Calu3 (cell line): Measurements from ENCODE around the gene PDE1C. TPM values are rescaled to one million over a fixed set of nuclear protein-coding genes. Genes with fewer than 3 reads are reported as not detected.

Experiments
- BruUV-seq: library from RNA; stranded (reverse); fragments of 400-500 nt; replicated peaks from 2 replicates; lab custom pipeline; 2021; lab: Mats Ljungman, UMichigan
- CTCF ChIA-PET: fragments of 300-600 bp; sonication (Branson Sonifier 250); formaldehyde crosslinking; loops from one replicate; lab custom pipeline; 2022; ENCODE audit warnings: antibody characterized with exemption; lab: Charles Lee
- DNase-seq: peaks from one replicate; pipeline ENCODE4 v3.0.0; 2022
- H3K27ac Mint-ChIP-seq: one replicate; pipeline ENCODE4 v1.8.0; 2022; ENCODE audit warnings: mixed read lengths; ENCODE audit not compliant: unreplicated experiment
- H3K27me3 Mint-ChIP-seq: one replicate; pipeline ENCODE4 v1.8.0; 2022; ENCODE audit warnings: mixed read lengths; ENCODE audit not compliant: unreplicated experiment
- H3K36me3 Mint-ChIP-seq: one replicate; pipeline ENCODE4 v1.8.0; 2022; ENCODE audit warnings: mild to moderate bottlenecking, moderate library complexity, mixed read lengths; ENCODE audit not compliant: insufficient read depth, unreplicated experiment
- H3K4me1 Mint-ChIP-seq: one replicate; pipeline ENCODE4 v1.8.0; 2022; ENCODE audit warnings: mild to moderate bottlenecking, low read depth, mixed read lengths; ENCODE audit not compliant: unreplicated experiment
- H3K4me3 Mint-ChIP-seq: one replicate; pipeline ENCODE4 v1.8.0; 2022; ENCODE audit warnings: mild to moderate bottlenecking, low read depth, moderate library complexity, mixed read lengths; ENCODE audit not compliant: unreplicated experiment
- H3K9me3 Mint-ChIP-seq: one replicate; pipeline ENCODE4 v1.8.0; 2022; ENCODE audit warnings: low read depth, mixed read lengths; ENCODE audit not compliant: unreplicated experiment
- CTCF ChIP-seq: fragments of 200-600 bp; IDR thresholded peaks from one replicate; pipeline ENCODE4 v1.8.0; 2022; ENCODE audit warnings: antibody characterized with exemption; ENCODE audit not compliant: unreplicated experiment
- intact Hi-C: fragments of 100-400 bp; cut with micrococcal nuclease; formaldehyde crosslinking; loops from one replicate; pipeline ENCODE4 v1.10.0; 2022; ENCODE audit not compliant: unreplicated experiment
- total RNA-seq: library from RNA; stranded (reverse); gene quantifications from 2 replicates; pipeline ENCODE4 v1.2.3, GENCODE V29; 2022

The PDE1C gene
- total RNA-seq, 1 experiment from 2014 or later = 34.0 TPM

DNA sequence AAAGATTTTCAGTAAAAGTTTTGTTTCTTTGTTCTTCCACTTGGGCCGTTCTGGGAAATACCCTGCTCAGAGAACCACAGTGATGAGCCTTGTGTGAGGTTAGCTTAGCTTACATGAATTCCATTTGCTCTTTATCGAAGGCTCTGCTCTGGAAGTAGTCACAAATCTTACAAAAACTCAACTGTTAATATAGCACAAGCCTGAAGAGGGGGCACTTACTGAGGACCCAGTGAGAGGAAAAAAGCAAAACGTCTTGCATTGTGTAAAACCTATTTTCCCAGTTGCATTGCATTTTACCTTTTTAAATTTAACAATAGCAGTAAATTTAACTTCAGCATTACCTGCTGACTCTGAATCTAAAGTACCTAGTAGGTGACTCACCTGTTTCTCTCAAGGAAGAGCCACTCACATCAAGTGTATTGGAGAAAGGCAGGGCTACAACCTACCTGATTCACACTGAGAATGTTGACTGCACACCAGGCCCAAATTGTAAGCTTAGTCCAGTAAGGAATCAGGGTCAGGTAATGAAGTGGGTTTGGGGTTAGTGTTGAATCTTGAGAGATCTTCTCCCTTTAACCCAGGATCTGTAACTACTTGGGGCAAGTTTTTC lies 340.9 kb downstream of the PDE1C start:
- CTCF ChIA-PET = no interaction called here
- no peaks in the 10 kb centered on the region for H3K36me3 Mint-ChIP-seq
- H3K27ac Mint-ChIP-seq = no peak overlapping the region
- no peak overlapping the region for H3K4me3 Mint-ChIP-seq
- intact Hi-C loops = no loop called here
- no TSS peak for BruUV-seq
- no peaks in the 10 kb centered on the region for H3K9me3 Mint-ChIP-seq
- no peaks in the 10 kb centered on the region for H3K27me3 Mint-ChIP-seq
- no peaks in the 10 kb centered on the region for H3K4me1 Mint-ChIP-seq
- no peak for TF ChIP-seq CTCF
- no peak for DNase-seq

GRCh38 chr7:31724696-31725095 lies 345.5 kb downstream of the PDE1C start:
- DNase-seq = peak; percentile 66
- Mint-ChIP-seq H3K27ac (no peak overlapping the region), H3K36me3 (no peaks in the 10 kb centered on the region), H3K4me3 (no peak overlapping the region), H3K27me3 (no peaks in the 10 kb centered on the region), H3K4me1 (no peaks in the 10 kb centered on the region), H3K9me3 (no peaks in the 10 kb centered on the region)
- no TSS peak for BruUV-seq
- CTCF ChIA-PET = interaction anchor here (0.7 kb wide), 1 partner anchor 693 kb away, joined by 3 read pairs; no protein-coding TSS in a partner anchor
- intact Hi-C loops = loop anchor here (5.0 kb wide), 1 partner anchor 52 kb away; no protein-coding TSS in a partner anchor
- no peak for TF ChIP-seq CTCF

DNA sequence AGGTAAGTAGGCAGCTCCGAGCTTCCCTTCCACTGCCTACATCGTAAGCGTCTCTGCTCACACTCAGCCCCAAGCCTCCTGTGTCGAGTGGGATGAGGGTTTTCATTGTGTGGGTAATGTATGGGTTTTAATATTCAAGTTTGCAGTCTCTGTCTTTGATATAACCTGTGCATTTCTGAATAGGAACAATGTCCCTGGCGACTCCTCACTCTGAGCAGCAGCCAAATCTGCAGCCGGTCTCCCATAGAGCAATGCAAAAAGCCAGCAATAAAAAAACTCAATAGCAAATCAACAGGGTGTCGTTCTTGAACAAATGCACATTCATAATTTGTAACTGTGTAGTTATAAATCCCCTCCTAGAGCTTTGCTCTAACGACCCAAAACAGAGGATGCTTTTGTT lies 349.8 kb downstream of the PDE1C start:
- Mint-ChIP-seq H3K27ac (no peak overlapping the region), H3K4me1 (no peaks in the 10 kb centered on the region), H3K9me3 (no peaks in the 10 kb centered on the region), H3K36me3 (no peaks in the 10 kb centered on the region), H3K27me3 (peaks cover 42% of the 10 kb centered on the region), H3K4me3 (no peak overlapping the region)
- TF ChIP-seq CTCF = no peak
- no TSS peak for BruUV-seq
- DNase-seq = no peak
- CTCF ChIA-PET = no interaction called here
- intact Hi-C loops = loop anchor here (5.0 kb wide), 1 partner anchor 48 kb away; no protein-coding TSS in a partner anchor

GRCh38 chr7:31716355-31716754 lies 353.9 kb downstream of the PDE1C start:
- intact Hi-C loops = no loop called here
- no peak overlapping the region for H3K27ac Mint-ChIP-seq
- no peak overlapping the region for H3K4me3 Mint-ChIP-seq
- CTCF ChIA-PET = interaction anchor here (0.5 to 0.7 kb wide), 2 partner anchors 79 to 531 kb away, joined by 3 read pairs; no protein-coding TSS in a partner anchor
- H3K36me3 Mint-ChIP-seq = no peaks in the 10 kb centered on the region
- no TSS peak for BruUV-seq
- no peak for TF ChIP-seq CTCF
- no peaks in the 10 kb centered on the region for H3K4me1 Mint-ChIP-seq
- peaks cover 9% of the 10 kb centered on the region for H3K9me3 Mint-ChIP-seq
- H3K27me3 Mint-ChIP-seq = peaks cover 82% of the 10 kb centered on the region
- no peak for DNase-seq
